NCI-H187 treated with DMSO at 0.1 percent for 48 hours (cell line): ENCODE measurements around the gene REM1.
"Not testable (repeated sequence)": the region's sequence is repeated elsewhere in the genome, so short reads cannot be mapped to it uniquely, and the experiment has no call there.

Experiments
- DNase-seq: peaks from one replicate; lab custom pipeline; 2025; lab: John Stamatoyannopoulos, UW

REM1 gene

GRCh38 chr20:31485450-31486339 lies 10.6 kb downstream of the REM1 start:
- no peak for DNase-seq

- DNase-seq: no peak
These were observed 13.0 kb downstream of the REM1 start for GRCh38 chr20:31488115-31488514.

- no peak for DNase-seq
These were observed 14.1 kb downstream of the REM1 start for GRCh38 chr20:31489152-31489551.

- DNase-seq: no peak
These were observed 15.7 kb downstream of the REM1 start for GRCh38 chr20:31490752-31491151.

DNA sequence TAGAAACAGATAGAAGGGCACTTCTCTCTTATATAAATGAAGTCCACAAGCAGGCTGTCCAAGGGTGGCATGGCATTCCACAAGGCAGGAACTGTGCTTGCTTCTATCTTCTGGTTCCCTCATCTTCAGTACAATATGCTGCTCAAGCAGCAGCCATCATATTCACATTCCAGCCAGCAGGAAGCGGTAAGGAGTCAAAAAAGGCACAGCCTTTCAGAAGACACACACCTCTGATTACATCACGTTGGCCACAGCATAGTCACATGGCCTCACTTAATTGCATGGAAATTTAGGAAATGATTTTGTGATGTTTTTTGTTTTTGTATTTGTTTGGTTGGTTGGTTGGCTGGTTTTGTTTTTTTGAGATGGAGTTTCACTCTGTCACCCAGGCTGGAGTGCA lies 19.0 kb downstream of the REM1 start:
- DNase-seq: no peak

- no peak for DNase-seq
These were observed 21.7 kb downstream of the REM1 start for GRCh38 chr20:31496761-31497295.

- DNase-seq: no peak
These were observed 22.9 kb downstream of the REM1 start for GRCh38 chr20:31497838-31498540.

DNA sequence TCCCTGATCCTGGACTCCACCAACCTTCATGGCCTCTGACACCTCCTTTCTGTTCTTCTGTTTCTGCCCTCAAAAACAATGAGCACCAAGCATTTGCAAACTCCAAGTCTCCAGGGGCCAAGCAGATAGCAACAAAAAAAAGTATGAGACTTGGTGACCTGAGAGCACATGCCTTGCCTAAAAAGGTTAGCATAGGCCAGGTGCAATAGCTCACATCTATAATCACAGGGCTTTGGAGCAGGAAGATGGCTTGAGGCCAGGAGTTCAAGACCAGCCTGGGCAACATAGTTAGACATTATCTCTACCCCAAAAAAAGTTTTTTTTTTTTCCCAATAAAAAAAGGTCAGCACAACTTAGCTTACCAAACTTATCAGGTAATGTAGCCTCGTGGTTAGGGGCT lies 25.4 kb downstream of the REM1 start:
- no peak for DNase-seq

DNA sequence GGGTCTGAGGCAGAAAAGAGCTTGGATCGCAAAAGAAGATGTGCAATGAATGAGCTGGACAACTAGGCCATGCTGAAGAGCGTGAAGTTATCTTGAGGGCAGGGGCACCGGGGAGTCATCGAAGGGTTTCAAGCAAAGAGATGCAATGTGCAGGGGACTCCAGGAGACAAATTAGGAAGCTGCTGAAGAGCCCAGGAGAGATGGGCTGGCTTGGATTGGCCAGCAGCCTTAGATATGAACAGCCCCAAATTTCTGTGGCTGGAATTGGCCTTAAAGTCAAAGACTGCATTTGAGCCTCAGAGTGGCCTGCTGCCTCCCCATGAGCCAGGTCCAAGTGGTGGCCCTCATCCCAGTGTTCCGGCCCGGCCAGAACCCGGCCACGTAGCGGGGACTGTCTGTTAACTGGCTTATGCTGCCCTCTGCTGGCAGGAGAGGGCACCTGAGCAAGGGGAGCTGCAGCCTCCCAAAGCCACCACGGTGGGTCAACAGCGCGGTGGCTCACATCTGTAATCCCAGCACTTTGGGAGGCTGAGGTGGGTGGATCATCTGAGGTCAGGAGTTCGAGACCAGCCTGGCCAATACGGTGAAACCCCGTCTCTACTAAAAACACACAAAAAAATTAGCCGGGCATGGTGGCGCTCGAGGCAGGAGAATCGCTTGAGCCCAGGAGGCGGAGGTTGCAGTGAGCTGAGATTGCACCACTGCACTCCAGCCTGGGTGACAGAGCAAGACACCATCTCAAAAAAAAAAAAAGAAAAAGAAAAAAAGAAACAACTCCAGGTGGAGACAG lies 28.0 kb downstream of the REM1 start:
- not testable (repeated sequence) for DNase-seq

DNA sequence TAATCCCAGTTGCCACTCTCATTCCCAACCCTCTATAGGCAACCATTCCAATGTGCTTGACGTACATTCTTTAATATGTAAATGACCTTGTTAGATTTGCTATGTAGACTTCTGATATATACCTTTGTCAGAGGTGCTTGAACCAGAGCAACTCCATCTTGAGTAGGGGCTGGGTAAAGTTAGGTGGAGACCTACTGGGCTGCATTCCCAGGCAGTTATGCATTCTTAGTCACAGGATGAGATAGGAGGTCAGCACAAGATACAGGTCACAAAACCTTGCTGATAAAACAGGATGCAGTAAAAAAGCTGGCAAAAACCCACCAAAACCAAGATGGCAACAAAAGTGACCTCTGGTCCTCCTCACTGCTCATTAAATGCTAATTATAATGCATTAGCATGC lies 30.8 kb downstream of the REM1 start:
- DNase-seq: no peak

- no peak for DNase-seq
These were observed 33.6 kb downstream of the REM1 start for GRCh38 chr20:31508517-31509244.

DNA sequence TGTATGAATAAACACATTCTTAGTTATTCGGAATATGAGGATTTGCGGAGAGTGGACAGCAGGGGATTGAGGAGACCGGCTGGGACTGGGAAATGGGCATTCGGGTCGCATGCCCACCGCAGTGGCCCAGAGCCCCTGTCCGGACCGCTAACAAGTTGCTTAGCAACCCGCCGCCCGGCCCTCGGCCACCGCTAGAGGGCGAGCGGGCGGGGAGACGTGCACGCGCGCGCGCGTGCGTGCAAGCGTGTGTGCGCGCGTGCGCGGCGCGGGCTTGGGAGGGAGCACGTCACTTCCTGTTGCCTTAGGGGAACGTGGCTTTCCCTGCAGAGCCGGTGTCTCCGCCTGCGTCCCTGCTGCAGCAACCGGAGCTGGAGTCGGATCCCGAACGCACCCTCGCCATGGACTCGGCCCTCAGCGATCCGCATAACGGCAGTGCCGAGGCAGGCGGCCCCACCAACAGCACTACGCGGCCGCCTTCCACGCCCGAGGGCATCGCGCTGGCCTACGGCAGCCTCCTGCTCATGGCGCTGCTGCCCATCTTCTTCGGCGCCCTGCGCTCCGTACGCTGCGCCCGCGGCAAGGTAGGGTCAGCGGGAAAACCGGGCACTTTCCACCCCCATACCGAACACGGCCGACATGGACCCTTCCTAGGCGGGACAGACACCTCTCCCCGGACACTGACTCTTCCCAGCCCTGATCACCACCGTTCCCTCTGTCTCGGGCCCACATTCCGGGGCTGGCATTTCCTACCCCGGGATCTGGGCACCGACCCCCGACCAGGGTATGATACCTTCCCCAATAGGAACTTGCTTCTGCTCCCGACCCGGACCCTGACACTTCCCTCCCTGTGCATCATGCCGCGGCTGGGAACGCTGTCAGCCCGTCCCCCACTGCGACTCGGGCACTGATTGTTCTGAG lies 39.3 kb downstream of the REM1 start, which contains the start of gene HM13:
Gene HM13 (plus strand): TSS at position 289 of the 918 bp plus-strand sequence. CDS start 110 bp downstream, at position 399.
- DNase-seq: peak; percentile 17

- DNase-seq: no peak
These were observed 40.1 kb downstream of the REM1 start for GRCh38 chr20:31515072-31515774.

DNA sequence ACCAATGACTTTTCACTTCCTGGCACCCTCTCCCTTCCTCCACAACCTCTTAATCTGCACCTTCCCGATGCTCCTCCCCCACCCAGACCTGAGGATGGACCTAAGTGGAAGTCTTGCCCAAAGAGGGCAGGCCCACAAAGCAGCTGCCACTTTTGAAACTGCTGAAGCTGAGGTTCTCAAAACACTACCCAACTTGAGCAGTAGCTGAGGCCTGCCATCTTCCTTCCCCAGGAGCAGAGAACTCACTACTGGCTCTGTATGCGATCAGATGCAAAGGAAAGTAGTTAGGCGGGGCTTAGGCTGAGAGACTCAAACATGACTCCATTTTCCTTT lies 40.7 kb downstream of the REM1 start:
- no peak for DNase-seq

DNA sequence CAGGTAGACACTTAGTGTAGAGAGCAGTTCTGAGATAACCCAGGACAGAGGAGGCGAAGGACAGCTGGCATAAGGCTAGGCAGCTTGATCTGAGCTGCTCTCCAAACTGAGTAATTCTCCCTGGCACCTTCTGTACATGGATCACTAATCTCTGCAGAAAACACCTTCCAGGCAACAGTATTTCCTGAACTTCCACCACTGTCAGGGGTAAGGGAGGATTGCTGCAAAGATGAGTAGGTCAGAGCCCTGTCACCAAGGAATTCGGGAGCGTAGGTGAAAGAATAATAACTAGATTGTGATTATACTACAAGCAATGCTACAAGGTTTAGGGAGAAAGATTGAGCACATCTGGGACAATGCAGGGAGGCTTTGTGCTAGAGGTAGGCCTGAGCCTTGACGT lies 41.1 kb downstream of the REM1 start:
- no peak for DNase-seq

DNA sequence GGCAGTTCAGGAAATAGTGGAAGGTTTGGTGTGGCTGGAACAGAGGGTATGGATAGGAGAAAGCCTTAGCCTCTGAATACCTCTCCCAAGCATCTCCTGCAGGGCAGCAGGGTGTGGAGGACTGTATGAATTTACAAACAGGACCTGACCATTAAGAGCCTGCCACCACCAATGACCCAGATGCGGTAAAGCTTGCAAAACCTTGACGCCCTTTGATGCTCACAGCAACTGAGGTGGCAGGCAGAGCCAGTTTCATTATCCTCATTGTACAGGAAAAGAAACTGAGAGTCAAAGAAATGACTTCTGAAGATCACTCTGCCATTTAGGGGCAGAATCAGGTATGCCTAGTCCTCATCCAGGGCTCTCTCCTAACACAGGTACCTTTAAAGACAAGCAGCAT lies 41.6 kb downstream of the REM1 start:
- no peak for DNase-seq

DNA sequence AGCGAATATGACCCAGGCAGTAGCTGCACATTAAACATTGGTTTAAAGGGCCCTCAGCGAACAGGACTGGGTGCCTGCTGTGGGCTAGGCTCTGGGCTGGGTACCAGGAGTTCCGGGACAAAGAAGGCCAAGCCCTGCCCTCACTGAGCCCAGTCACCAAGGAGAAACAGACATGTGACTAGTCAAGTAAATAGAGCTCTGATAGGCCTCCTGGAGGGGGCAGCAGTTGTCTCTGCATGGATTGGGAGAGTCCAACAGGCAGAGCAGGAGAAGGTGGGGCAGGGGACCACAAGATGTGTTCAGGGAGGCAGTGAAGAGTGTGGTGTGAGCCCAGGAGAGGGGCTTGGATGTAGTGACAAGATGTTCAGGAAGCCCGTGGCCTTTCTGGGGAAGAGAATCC lies 42.3 kb downstream of the REM1 start:
- no peak for DNase-seq

DNA sequence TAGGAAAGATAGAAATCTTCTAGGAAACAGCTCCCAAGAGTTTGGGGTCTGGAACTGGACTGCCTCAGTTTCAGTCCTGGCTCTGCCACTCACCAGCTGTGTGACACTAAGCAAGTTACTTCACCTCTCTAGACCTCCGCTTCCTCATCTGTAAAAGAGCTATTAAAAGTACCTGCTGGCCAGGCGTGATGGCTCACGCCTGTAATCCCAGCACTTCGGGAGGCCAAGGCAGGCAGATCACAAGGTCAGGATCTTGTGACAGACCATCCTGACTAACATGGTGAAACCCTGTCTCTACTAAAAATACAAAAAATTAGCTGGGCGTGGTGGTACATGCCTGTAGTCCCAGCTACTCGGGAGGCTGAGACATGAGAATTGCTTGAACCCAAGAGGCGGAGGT lies 46.2 kb downstream of the REM1 start:
- not testable (repeated sequence) for DNase-seq

DNA sequence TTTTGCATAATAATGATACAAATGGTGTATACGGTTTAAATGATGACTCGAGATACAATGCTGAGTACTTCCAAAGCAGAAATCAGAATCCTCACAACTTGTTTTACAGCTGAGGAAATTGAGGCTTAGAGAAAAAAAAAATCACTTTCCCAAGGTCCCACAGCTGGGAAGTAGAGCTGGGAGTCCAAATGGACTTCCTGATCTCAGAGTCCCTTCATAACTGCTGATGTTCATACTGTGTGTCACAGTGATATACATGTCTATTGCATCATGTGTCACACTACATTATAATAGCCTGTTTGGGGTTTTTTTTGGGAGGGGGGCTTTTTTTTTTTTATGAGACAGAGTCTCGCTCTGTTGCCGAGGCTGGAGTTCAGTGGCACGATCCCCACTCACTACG lies 47.6 kb downstream of the REM1 start:
- no peak for DNase-seq
